AG09309 (cell line): Measurements from ENCODE around the gene DDX4.

ENCODE experiments used
- DNase-seq: peaks from one replicate; pipeline ENCODE4 v3.0.0-alpha.2; 2010; ENCODE audit warnings: low read depth
- H3K4me3 ChIP-seq: 2 replicates; pipeline ENCODE4 v1.5.1; 2011; ENCODE audit warnings: mild to moderate bottlenecking, low read depth, low read length, moderate library complexity; ENCODE audit not compliant: control insufficient read depth
- TF ChIP-seq, protein P1 (sequence below): IDR thresholded peaks from 2 replicates; pipeline ENCODE4 v1.5.1; 2011; ENCODE audit warnings: mild to moderate bottlenecking, low read depth, low read length, inconsistent platforms; ENCODE audit not compliant: insufficient read depth, control insufficient read depth; ENCODE audit errors: missing control alignments

The DDX4 gene

GRCh38 chr5:55841976-55842375 is 104.1 kb downstream of the DDX4 start:
- TF ChIP-seq, protein P1, sequence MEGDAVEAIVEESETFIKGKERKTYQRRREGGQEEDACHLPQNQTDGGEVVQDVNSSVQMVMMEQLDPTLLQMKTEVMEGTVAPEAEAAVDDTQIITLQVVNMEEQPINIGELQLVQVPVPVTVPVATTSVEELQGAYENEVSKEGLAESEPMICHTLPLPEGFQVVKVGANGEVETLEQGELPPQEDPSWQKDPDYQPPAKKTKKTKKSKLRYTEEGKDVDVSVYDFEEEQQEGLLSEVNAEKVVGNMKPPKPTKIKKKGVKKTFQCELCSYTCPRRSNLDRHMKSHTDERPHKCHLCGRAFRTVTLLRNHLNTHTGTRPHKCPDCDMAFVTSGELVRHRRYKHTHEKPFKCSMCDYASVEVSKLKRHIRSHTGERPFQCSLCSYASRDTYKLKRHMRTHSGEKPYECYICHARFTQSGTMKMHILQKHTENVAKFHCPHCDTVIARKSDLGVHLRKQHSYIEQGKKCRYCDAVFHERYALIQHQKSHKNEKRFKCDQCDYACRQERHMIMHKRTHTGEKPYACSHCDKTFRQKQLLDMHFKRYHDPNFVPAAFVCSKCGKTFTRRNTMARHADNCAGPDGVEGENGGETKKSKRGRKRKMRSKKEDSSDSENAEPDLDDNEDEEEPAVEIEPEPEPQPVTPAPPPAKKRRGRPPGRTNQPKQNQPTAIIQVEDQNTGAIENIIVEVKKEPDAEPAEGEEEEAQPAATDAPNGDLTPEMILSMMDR: no peak
- no peak for DNase-seq
- H3K4me3 ChIP-seq: no peak overlapping the region

- H3K4me3 ChIP-seq: no peak overlapping the region
- TF ChIP-seq, protein P1: no peak
These were observed 110.0 kb downstream of the DDX4 start for GRCh38 chr5:55847837-55848236.

GRCh38 chr5:55848783-55849182 is 110.9 kb downstream of the DDX4 start:
- DNase-seq: no peak
- TF ChIP-seq, protein P1: no peak
- H3K4me3 ChIP-seq: no peak overlapping the region

More at GRCh38 chr5:55847837-55848236, 110.0 kb downstream of the DDX4 start:
- no peak for DNase-seq

- no peak within 1 kb of the TSS for H3K4me3 ChIP-seq
- TF ChIP-seq, protein P1: no peak
- DNase-seq: peak; percentile 67
These were observed 113.2 kb downstream of the DDX4 start, which contains the start of gene IL31RA for GRCh38 chr5:55850839-55851674. Gene IL31RA (plus strand): TSS chr5:55851357. CDS start chr5:55851571, 214 bp downstream.

DNA sequence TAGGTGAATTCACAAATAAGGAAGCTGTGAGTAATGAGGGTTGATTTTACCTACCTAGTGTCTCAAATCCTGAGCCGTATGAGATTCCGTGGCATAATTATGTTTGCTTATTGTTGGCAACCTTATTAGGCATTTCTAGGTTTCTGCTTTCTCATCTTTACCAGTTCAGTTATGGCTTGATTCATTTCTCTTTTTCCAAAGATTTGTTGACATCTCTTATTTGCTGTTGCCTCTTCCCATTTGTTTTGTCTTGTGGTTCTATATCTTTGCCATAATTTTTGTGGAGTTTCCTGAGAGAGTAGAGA is 113.8 kb downstream of the DDX4 start:
- DNase-seq: no peak
- H3K4me3 ChIP-seq: no peak overlapping the region
- TF ChIP-seq, protein P1: no peak

DNA sequence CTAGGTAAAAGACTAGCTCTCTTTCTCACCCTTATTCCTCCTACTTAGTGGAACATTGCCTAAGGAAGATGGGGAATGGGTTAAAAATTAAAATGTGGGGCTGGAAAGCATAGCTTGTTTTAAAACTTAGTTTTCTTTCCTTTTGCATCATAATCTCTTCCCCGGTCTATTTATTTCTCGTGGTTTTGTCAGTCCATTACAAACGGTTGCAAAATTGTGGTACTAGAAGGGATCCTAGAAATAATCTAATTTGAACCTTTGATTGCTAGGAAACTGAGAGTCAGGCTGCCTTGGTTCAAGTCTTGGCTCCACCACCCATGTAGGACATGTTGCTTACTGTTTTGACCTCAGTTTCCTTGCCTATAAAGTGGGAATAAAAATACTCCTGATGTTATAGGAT is 114.6 kb downstream of the DDX4 start:
- no peak for DNase-seq
- TF ChIP-seq, protein P1: no peak
- H3K4me3 ChIP-seq: no peak overlapping the region
